NCI-H2029 treated with DMSO at 0.1 percent for 48 hours (cell line): ENCODE data around the gene ZBTB16.

Source experiments
- DNase-seq: peaks from one replicate; lab custom pipeline; 2025; lab: John Stamatoyannopoulos, UW

The ZBTB16 gene

GRCh38 chr11:114106986-114107385 lies 47.5 kb downstream of the ZBTB16 start:
- DNase-seq: no peak

- no peak for DNase-seq
Observed at GRCh38 chr11:114108501-114109205, 49.1 kb downstream of the ZBTB16 start.

DNA sequence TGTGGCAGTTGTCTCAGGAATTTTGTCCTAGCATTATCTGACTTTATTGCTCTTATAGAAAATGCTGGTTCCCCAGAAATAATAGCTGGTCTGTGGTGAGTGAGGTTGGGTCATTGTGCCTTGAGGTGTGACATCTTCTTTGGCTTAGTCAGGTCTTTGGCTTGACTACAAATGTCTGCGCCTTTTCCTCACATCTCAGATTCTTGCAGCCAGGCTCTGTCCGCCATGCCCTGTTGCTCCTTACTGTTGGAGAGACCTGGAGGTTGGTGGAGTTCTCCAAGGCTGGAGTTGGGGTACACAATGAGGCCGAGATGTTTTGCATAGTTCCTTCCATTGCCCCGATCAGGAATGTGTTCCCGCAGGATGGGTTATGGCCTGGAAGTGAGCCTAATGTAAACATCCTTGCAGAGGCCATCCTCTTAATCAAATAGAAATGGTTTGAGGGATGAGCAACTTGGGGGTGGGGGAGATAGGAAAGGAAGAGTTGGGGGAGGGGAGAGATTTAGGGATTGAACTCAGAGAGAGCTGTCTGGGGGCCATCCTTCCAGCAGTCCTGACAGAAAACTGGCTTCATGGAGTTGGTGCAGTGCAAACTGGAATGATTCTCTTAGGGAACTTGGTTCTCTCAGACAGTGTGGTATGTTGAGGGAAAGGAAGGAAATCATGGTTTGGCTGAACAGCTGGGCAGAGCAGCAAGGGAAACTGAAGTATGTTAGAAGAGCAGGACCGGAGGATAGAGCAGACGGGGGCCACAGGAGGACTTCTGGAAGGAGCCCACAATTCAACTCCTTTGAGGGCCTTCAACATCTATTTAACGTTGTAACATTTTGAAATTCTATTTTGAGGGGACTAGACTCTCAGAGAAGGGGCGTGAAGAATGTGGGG lies 49.9 kb downstream of the ZBTB16 start:
- DNase-seq: no peak

GRCh38 chr11:114110123-114110522 lies 50.6 kb downstream of the ZBTB16 start:
- no peak for DNase-seq

DNA sequence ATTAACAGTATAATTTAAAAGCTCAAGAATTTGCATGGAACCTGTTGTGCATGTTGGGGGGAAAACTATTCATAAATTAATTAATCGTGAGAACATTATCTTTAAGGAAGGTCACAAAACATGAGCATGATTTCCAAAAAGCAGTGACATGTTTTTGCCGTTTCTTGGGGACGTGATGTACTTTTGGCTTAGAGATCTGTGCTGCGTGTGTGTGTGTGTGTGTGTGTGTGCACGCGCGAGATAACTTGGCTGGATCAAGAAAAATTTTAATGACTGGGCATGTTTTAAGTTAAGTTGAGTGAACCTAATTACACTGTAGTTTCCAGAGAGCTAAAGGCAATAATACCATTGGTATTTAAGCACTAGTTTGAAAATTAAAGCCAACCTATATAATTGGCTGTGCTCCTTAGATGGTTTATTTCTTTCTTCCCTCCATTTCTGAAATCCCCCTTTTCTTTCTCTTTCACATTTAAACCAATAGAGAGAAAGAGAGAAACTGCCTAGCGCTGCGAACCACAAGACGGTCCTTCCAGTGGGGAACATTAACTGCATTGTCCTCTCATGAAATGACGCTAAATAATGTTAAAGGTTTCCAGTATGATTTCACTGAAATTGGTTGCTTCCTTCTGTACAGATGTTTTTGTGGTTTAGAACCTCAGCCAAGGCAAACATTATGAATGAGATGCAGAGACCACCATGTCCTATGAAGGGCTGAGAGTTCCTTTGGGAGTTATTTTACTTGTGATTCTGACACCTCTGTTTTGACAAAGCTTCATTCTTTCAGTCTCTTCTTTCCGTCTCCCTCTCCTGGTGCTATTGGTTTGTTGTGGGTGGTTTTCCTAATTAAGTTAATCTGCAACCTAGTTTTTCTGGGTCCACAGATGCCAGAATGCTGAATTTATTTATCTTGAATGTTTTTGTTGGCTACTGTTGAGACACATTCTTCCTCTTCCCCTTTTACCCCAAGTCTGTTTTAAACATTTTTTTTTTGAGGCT lies 51.7 kb downstream of the ZBTB16 start:
- DNase-seq: no peak

GRCh38 chr11:114115451-114115928 lies 56.0 kb downstream of the ZBTB16 start:
- no peak for DNase-seq

- no peak for DNase-seq
Observed at GRCh38 chr11:114116357-114116756, 56.8 kb downstream of the ZBTB16 start.

GRCh38 chr11:114116800-114117199 lies 57.3 kb downstream of the ZBTB16 start:
- no peak for DNase-seq

GRCh38 chr11:114120606-114121005 lies 61.1 kb downstream of the ZBTB16 start:
- no peak for DNase-seq

DNA sequence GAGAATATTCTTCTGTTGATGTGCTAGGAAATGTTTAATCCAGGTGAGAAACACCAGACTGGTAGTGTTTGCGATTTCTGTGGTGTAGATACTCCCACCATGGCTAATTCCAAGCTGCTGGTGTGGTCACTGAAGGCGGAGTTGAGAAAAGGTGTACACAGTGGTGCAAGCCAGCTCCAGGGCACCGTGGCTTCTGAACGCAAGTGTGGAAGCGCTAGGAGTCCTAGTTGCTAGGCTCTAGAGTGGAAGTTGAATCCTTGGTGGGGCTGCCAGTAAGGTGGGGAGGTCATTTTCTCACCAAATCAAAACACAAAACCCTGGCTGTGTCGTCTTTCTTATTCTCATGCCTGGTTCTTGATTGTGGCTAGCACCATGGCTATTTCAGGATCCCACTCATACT lies 61.6 kb downstream of the ZBTB16 start:
- DNase-seq: no peak

DNA sequence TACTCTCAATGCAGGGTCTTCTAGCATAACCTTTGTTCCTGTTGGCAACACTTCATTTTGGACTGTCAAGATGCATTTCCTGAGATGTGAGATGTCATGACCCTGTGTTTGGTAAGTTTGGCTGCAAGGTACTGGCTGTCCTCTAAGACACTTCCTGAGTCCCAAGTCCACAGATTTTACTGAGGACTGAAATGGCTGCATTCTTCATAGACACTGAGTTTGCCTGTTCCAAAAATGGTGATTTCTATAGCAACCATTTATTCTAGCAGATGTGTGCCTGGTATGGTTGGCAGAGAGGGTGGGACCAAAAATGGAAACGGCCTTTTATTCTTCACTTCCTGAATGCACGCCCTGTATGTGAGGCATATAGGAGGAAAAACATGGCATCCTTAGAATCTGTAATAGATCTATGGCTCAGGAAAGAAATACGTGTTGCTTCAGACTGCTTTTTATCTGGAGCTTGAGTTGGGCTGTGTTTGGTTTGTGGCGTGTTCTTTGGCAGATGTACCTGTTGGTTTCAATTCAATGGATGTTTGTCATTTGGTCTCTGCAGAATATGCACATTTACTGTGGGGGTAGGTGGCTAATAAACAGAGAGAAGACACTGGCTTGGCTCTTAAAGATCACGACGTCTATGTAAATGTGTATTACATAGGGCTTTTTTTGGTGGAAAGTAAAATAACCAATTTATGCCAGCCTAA lies 62.4 kb downstream of the ZBTB16 start:
- DNase-seq: peak; percentile 29

DNA sequence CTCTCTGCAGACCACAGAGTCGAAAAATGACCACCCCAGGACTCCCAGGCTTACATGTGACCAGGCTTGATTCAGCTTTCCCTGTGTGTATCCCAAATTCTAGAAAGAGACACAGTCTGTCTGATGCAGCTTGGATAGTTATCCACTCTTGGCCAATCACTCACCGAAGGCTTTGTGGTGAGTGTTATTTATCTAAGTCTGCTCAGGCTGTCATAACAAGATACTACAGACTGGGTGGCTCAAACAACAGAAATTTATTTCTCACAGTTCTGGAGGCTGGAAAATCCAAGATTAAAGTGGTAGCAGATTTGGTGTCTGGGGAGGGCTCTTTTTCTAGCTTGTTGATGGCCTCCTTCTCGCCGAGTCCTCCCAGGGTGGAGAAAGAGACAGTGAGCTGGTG lies 63.2 kb downstream of the ZBTB16 start:
- DNase-seq: no peak

DNA sequence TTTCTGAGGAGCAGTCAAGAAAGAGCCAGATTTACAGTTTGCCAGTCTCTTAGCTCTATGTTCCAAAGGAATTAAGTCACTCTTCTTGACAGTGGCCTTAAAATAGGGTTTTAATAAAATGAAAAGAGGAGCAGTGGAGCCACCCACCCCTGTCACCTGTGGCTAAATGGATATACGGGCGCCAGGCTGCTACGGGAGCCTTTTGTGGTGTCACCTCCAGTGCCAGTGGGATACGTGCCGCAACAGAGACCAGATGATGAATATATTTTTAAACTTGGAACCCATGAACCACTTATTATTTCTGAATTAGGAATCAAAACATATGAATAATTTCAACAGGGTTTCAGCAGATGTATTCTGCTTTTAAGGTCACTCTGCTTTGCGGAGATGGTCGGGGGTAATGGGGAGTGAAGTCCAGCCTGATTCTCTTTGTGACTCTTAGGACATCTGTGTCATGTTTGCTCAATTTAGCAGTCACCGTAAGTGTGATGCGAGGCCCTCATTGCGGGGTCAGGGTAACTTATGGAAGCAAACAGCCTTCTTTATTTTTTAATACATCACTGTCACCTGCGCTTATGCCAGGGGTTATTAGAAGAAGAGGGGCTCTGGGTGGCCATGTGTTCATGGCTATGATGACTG lies 64.3 kb downstream of the ZBTB16 start:
- DNase-seq: no peak

DNA sequence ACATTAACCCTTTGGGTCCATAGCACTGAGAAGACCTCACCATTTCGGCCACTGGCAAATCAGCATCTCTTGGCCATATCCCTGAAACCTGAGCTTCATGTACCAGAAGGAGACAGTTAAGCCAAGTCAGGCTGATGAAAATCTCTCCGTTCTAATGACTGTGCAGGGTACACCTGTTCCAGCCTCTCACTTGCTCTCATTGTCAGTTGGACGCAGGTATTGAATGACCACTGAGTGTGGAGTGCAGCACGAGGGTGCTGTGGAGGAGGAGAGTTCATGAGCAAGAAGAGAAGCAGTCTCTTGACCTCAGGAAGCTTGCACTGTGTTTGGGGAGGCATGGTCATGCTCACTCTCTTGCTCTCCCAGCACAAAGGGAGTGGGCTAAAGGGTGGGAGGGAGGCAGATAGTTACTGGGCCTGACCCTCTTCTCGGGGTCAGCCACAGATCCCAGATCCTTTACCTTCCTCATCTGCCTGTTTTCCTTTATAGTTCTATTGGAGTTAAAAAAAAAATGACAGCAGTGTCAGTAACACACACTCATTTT lies 65.2 kb downstream of the ZBTB16 start:
- no peak for DNase-seq

GRCh38 chr11:114125531-114125930 lies 66.0 kb downstream of the ZBTB16 start:
- no peak for DNase-seq

DNA sequence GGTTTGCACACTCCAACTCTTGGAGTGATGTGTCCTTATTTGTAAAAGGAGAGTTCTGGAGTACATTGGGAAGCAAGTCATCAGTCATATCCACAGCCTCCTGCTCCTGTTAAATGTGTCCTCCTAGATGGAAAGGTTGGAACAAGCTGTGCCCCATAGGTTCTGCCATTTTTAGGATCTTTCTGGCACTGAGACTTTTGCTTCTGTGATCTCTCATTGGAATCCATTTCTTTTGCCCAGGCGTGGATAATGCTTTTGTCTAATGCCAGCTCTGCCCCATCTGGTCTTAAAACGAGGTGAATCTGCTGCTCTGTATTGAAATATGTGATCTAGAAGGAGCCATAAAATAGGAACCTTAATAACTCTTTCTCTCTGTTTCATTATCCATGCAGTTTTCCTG lies 66.4 kb downstream of the ZBTB16 start:
- DNase-seq: no peak

- DNase-seq: no peak
Observed at GRCh38 chr11:114128399-114128798, 68.9 kb downstream of the ZBTB16 start.

GRCh38 chr11:114129142-114129541 lies 69.6 kb downstream of the ZBTB16 start:
- DNase-seq: no peak

DNA sequence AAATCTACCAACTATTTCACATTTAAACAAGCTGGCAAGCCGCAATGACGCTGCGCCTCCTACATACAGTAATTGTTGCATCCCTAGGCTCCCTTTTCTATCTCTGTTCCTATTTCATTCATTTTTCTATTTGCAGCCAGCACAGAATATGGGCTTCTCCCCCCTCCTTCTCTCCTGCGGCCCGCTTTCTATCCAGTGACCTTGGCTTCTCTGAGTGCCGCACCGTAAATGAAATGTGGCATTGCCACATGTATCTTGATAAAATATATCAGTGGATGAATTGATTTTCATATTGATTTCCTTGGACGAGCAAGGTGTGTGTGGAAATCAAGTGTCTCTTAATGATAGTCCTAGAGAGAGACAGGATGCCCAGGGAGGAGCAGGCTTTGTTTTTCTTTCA lies 70.2 kb downstream of the ZBTB16 start:
- DNase-seq: no peak

GRCh38 chr11:114130115-114130576 lies 70.6 kb downstream of the ZBTB16 start:
- no peak for DNase-seq
